GM12872 (cell line): ENCODE data around the gene CYB5D1.

ENCODE experiments used
- CTCF ChIP-seq: IDR thresholded peaks from 3 replicates; pipeline ENCODE4 v1.5.1; 2011; ENCODE audit warnings: low read depth, mild to moderate bottlenecking, low read length, moderate library complexity; ENCODE audit not compliant: insufficient read depth

The CYB5D1 gene

GRCh38 chr17:7884581-7885366 is 27.0 kb downstream of the CYB5D1 start:
- no peak for TF ChIP-seq CTCF

GRCh38 chr17:7885367-7886226 is 27.8 kb downstream of the CYB5D1 start:
- no peak for TF ChIP-seq CTCF

- TF ChIP-seq CTCF, result no peak
Observed at GRCh38 chr17:7886227-7887037, 28.6 kb downstream of the CYB5D1 start.

- no peak for TF ChIP-seq CTCF
Observed at GRCh38 chr17:7887038-7887481, 29.3 kb downstream of the CYB5D1 start.

GRCh38 chr17:7887482-7888183 is 29.8 kb downstream of the CYB5D1 start:
- no peak for TF ChIP-seq CTCF

GRCh38 chr17:7888184-7888920 is 30.5 kb downstream of the CYB5D1 start, which contains the start of gene CHD3:
TSS of gene CHD3 (plus strand) at chr17:7888789. CDS start at chr17:7889001, 212 bp downstream.
- TF ChIP-seq CTCF, result no peak
